ENCODE data around the gene LRBA.
"Not testable (repeated sequence)": the region's sequence is repeated elsewhere in the genome, so short reads cannot be mapped to it uniquely, and the experiment has no call there.

The LRBA gene

DNA sequence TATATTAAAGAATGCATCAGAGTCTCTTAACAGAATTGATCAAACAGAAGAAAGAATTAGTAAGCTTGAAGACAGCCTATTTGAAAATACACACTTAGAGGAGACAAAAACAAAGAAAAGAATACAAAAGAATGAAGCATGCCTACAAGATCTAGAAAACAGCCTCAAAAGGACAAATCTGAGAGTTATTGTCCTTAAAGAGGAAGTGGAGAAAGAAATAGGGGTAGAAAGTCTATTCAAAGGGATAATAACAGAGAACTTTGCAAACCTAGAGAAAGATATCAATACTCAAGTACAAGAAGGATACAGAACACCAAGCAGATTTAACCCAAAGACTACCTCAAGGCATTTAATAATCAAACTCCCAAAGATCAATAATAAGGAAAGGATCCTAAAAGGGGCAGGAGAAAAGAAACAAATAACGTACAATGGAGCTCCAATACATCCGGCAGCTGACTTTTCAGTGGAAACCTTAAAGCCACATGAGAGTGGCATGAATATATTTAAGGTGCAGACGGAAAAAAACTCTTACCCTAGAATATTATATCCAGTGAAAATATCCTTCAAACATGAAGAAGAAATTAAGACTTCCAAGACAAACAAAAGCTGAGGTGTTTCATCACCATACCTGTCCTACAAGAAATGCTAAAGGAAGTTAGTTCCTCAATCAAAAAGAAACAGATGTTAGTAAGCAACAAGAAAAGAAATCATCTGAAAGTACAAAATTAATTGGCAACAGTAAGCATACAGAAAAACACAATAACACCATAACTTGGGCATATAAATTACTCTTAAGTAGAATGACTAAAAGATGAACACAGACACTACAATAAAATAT lies 36.1 kb downstream of the LRBA start:
- DNase-seq (ENCODE audit: low read depth in 1 of 2, low spot score in 1 of 2) = no peak

DNA sequence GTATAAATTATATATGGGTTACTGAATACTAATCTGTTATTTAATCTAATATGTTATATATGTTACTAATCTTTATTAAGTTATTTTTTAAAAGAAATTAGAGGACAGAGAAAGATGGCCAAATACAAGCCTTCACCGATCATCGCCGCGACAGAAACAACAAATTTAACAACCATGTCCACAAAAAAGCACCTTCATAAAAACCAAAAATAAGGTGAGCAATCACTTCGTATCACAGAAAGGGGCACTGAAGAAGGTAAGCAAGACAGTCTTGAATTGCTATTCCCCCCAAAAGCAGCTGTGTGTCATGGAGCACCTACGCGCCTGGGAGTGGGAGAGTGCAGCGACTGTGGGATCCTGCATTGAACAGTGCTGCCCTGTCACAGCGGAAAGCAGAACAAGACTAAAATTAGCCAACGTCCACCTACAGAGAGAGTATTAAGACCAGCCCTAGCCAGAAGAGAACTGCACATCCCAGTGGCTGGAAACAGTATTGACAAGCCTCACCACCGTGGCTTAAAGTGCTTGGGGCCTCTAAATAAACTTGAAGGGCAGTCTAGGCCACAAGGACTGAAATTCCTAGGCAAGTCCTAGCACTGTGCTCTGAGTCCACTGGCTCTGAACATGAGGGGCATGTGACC lies 38.5 kb downstream of the LRBA start:
- DNase-seq (ENCODE audit: low read depth in 1 of 2, low spot score in 1 of 2) = no peak

- no peak for DNase-seq (ENCODE audit: low read depth in 1 of 2, low spot score in 1 of 2)
Observed at GRCh38 chr4:150974750-150975149, 40.3 kb downstream of the LRBA start.

DNA sequence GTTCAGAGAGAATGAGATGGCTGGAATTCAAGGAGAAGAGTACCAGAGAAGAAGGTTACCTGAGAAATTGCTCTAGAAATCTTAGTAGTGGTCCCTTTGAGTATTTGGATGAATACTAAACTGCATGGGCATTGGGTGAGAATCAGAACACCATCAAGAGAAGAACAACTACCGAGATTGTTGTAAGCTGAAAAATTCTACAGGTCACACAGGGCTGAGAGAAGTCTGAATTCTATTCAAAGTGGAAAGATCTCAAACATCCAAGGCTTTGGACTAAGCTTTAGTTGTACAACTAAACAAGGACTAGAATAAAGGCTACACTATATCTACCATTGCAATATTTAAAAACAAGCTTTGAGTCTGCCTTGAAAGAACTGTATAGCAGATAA lies 40.8 kb downstream of the LRBA start:
- no peak for DNase-seq (ENCODE audit: low read depth in 1 of 2, low spot score in 1 of 2)

DNA sequence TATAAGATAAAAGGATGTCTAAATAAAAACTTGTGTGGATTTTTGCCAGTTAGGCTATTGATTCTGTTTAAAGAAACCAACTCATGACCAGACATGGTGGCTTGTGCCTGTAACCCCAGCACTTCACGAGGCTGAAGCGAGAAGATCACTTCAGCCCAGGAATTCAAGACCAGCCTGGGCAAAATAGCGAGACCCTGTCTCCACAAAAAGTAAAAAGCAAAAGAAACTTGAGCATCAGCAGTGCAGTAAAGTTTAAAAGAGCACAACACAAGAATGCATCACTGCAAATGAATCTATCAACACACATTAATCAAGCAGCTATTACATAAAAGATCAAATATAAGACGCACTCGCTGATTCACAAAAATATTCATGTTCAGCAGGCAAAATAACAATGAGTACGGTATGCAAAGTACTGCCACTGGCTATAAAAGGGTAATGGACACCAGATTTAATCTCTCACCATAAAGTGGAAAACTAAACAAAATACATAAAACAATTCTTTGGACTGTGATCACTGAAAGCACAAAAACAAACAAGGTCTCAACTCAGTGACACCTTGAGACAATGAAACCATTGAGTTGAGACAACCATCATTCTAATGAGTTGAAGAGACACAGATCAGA lies 41.3 kb downstream of the LRBA start:
- no peak for DNase-seq (ENCODE audit: low read depth in 1 of 2, low spot score in 1 of 2)

- no peak for DNase-seq (ENCODE audit: low read depth in 1 of 2, low spot score in 1 of 2)
Observed at GRCh38 chr4:150972592-150972991, 42.5 kb downstream of the LRBA start.

DNA sequence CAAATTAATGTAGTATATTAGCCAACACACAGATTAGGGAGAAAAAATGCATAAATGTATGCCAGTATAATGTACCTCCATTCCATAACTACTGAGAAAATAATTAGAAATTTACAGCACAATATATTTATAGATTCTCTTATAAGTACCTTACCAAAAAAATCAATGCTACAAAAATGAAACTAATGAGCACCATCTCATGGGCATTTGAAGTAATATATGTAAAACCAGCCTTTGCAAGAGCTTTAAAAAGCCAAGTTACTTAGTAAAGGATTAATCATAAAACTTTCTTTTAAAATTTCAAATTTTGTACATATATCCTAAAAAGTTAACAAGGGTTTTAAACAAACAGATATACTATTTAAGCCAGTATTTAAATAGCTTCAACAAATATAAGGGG lies 43.2 kb downstream of the LRBA start:
- no peak for DNase-seq (ENCODE audit: low read depth in 1 of 2, low spot score in 1 of 2)

- DNase-seq (ENCODE audit: low read depth in 1 of 2, low spot score in 1 of 2) = no peak
Observed at GRCh38 chr4:150970685-150971151, 44.4 kb downstream of the LRBA start.

- no peak for DNase-seq (ENCODE audit: low read depth in 1 of 2, low spot score in 1 of 2)
Observed at GRCh38 chr4:150964754-150965153, 50.3 kb downstream of the LRBA start.

- not testable (repeated sequence) for DNase-seq (ENCODE audit: low read depth in 1 of 2, low spot score in 1 of 2)
Observed at GRCh38 chr4:150963602-150964345, 51.3 kb downstream of the LRBA start.

DNA sequence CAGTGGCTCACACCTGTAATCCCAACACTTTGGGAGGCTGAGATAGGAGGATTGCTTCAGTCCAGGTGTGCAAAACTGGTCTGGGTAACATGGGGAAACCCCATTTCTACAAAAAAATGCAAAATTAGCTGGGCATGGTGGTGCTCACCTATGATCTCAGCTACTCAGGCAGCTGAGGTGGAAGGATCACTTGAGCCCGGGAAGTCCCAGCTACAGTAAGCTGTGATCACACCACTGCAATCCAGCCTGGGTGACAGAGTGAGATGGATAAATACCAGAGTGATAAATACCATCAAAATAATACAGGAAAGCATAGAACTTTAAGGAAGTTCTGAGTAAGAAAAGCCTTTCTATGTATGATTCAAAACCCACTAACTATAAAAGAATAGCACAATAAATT lies 52.8 kb downstream of the LRBA start:
- DNase-seq (ENCODE audit: low read depth in 1 of 2, low spot score in 1 of 2) = no peak

GRCh38 chr4:150961566-150961965 lies 53.5 kb downstream of the LRBA start:
- no peak for DNase-seq (ENCODE audit: low read depth in 1 of 2, low spot score in 1 of 2)

DNA sequence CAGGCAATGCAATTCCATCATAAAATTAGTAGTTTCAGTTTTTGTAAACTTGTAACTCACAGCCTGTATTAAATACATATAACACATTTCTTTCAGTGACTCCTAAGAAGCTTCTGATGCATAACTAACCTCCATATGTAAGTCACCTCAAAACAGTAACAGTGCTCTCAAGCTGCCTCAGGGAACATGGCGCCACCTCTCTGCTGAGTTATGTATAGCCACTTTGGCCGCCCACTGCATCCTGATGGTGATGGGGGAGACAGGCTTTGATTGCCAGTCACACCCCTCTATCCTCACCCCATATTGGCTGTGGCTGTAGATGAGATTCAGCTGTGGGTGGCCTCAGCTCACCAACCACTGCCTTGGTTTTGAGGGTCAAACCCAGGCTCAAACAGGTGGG lies 54.3 kb downstream of the LRBA start:
- no peak for DNase-seq (ENCODE audit: low read depth in 1 of 2, low spot score in 1 of 2)

GRCh38 chr4:150960079-150960478 lies 55.0 kb downstream of the LRBA start:
- no peak for DNase-seq (ENCODE audit: low read depth in 1 of 2, low spot score in 1 of 2)

- not testable (repeated sequence) for DNase-seq (ENCODE audit: low read depth in 1 of 2, low spot score in 1 of 2)
Observed at GRCh38 chr4:150957981-150958380, 57.1 kb downstream of the LRBA start.

- not testable (repeated sequence) for DNase-seq (ENCODE audit: low read depth in 1 of 2, low spot score in 1 of 2)
Observed at GRCh38 chr4:150957095-150957494, 58.0 kb downstream of the LRBA start.

DNA sequence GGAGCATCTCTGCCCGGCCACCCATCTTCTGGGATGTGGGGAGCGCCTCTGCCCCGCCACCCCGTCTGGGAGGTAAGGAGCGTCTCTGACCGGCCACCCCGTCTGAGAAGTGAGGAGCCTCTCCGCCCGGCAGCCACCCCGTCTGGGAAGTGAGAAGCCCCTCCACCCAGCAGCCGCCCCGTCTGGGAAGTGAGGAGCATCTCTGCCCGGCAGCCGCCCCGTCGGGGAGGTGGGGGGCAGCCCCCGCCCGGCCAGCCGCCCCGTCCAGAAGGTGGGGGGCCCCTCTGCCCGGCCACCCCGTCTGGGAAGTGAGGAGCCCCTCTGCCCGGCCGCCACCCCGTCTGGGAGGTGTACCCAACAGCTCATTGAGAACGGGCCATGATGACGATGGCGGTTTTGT lies 61.2 kb downstream of the LRBA start:
- not testable (repeated sequence) for DNase-seq (ENCODE audit: low read depth in 1 of 2, low spot score in 1 of 2)

DNA sequence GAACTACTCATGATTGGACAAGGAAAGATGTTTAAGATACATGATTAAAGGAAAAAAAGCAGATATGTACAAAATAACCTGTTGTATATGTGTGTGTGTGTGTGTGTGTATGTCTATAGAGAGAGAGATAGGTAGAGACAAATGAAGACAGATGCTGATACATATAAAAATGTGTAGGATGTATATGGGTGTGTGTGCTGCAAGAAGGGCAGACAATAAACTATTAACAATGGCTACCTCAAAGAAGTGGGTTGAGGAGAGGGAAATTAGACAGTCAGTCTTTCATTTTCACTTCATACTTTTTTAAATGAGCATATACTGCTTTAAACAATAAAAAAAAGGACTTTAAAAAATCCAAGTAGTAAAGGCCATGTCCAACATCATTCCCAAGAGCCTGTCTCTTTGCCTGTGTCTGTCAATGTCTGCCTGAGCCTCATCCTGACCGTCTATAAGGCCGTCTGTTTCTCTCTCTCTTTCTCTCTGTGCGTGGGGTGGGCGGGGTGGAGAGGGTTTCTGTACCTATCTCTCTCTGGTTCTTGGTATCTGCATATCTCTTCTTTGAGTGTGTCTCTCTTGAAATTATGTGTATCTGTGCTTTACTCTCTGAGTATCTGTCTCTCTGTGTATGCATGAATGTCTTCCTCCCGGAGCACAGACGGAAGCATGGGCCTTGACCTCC lies 62.8 kb downstream of the LRBA start:
- no peak for DNase-seq (ENCODE audit: low read depth in 1 of 2, low spot score in 1 of 2)

GRCh38 chr4:150950657-150951288 lies 64.3 kb downstream of the LRBA start:
- DNase-seq (ENCODE audit: low read depth in 1 of 2, low spot score in 1 of 2) = no peak

- DNase-seq (ENCODE audit: low read depth in 1 of 2, low spot score in 1 of 2) = no peak
Observed at GRCh38 chr4:150949943-150950342, 65.1 kb downstream of the LRBA start.
